Limb (tissue), 2 donors: Measurements from ENCODE around the gene S100A2.
"Not testable (repeated sequence)": the region's sequence is repeated elsewhere in the genome, so short reads cannot be mapped to it uniquely, and the experiment has no call there.

Source experiments
- DNase-seq, 2 donors: peaks; one replicate each; pipeline ENCODE4 v3.0.0-alpha.2; 2016; ENCODE audit errors: extremely low spot score in 2 of 2

The S100A2 gene

DNA sequence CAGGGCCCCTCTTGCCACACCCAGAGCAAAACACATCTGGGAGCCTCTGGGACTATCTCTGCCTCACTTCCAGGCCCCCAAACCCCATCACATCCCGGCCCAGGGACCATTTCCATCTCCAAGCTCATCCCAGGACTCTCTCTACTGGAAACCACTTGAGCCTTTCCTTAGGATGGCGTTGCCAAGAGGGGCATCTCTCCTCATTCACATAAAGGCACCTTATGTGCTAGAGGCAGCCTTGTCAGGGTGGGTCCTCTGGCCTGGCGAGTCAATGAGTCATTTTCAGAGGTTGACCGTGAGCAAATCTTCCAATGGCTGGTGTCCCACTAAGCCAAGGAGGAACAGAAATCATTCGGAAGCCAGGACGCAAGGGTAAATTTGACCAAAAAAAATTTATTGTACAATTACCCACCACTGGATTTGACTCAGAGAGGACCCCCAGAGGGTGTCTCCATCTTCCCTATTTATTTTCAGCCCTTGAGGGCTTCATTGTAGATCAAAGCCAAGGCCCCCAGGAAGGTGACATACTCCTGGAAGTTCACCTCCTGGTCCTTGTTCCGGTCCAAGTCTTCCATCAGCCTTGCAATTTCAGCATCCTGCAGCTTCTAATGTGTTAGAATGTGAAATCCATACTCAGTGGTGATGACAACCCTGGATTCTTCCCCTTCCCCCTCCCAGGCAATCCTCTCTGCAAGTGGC lies 31.3 kb downstream of the S100A2 start:
- DNase-seq, result no peak

DNA sequence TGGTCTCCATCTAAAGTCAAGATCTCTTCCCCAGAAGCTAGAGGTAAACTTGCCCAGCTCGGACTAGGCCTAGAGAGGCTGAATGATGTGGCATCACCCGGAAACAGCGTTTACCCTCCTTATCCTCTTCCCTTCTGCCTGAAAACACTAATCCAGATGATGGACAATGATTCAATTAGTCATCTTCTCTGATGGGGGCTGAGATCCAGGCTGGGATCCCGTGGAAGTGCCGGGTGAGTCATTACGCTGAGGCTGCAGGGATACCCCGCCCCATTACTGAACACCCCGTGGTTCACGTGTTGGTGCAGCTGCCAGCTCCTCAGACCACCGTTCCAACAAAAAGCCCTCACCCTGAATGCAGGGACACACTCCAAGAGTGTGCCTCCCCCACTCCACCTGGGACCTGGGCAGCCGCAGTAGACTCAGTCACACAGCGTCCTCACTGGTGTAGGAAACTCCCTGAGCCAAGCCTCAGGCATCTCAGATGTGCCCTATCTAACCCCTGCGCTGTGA lies 31.9 kb downstream of the S100A2 start:
- no peak for DNase-seq

DNA sequence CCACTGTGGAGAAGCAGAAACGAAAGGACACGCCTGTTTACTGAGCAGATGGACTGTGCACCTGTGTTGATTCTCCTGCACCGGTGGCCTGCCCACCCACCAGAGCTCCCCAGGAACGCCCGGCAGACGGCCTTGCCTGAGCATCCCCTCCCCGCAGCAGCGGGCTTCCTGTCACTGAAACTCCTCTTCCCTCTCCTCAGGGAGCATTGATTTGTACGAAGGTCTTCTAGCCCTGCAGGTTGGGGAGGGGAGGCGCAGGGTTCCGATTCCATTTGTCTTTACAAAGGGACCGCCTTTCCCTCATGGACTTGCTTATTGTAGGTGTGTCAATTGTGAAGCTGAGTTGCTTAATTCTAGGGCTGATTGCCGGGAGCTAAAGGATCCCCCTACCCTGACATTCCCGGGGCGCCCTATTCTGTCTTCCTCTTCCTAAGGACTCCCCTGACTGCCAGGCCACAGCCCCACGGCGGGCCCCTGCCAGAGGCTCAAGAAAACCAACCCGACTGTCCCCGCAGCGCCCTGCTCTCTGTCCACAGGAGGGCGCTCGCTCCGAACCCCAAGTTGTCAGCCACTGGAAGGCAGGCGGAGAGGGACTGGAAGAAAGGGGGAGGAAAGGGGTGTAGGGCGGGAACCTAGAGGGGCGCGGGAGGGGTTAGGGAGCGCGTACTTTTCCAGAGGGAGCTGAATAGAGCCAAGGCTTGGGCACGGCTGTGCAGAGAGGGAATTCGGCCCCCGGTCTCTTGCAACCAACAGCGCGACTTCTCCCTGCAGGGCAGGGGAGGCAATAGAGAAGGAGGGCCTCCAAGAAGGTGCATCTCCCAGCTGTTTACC lies 32.7 kb downstream of the S100A2 start:
- peak; percentile 85 to 89 for DNase-seq

DNA sequence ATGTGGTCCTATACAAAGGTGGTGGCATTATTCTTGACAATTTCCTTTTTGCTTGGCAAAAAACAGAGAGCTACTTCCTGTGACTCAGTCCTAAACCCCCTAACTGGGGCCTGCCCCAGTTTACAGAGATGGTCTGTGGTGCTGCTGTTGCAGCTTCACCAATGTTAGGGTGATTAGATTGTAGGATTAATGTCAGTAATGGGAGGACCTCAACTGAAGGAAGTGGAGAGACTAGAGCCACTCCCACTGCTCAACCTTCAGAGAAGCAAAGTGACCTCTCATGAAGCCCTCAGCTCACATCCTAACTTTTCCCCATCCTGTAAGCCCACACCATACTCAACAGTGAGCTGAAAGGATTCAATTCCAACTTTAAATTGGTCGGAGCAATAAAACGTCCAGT lies 33.5 kb downstream of the S100A2 start:
- DNase-seq, result no peak

DNA sequence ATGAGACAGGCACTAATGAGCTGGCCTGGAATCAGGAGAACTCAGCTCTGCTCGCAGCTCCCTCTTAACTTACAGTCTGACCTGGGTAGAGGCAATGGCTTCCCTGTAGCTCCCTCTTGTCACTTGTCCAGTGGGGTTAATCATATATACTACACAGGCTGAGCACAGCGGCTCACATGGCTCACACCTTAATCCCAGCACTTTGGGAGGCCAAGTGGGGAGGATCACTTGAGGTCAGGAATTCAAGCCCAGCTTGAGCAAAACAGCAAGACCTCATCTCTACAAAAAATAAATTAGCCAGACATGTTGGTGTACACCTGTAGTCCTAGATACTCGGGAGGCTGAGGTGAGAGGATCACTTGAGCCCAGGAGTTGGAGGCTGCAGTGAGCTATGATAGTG lies 34.0 kb downstream of the S100A2 start:
- DNase-seq, result no peak

DNA sequence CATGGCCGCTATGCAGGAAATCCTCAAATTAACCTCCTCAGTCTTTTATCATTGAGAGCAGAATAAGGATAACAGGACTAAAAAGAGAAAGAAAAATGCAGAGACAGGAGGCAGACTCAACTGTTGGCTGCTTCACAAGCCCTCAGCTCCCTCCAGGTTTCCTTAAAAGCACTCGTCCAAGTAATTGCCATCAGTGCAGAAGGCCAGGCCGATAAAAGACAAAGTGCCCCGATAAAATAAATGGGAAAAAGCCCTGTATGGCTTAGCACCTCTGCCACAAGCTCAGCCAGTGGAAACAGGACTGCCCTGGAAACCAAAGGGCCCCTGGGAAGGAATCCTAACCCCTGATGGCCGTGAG lies 38.0 kb downstream of the S100A2 start:
- no peak for DNase-seq

DNA sequence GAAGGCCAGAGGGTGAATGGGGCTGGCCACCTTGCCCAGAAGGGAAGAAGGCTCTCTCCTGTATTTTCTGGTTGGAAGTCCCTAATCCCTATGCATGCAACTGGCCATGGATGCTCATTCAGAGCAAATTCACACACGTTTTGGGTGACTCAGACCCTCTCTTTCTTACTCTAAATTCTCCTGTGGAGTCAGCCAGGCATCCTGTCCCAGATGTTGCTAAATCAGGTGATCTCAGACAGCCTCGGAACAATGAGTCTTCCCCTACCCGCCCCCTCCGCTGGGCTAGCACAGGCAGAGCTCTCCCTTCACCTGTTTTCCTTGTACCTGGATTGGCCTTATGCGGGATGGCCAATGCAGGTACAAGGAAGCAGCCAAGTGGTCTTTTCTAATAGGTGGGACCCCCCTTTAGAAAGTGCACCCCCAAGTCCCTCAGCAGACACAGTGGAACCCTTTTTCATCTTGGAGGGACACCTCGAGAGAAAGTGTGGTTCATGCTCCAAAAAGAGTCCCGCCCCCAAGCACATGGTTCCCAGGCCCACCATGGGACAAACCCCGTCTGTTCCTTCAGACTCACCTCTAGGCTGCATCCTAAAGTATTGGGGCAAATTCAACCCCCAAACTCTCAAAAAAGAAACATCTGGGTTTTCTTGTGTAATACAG lies 38.5 kb downstream of the S100A2 start:
- DNase-seq, result no peak

DNA sequence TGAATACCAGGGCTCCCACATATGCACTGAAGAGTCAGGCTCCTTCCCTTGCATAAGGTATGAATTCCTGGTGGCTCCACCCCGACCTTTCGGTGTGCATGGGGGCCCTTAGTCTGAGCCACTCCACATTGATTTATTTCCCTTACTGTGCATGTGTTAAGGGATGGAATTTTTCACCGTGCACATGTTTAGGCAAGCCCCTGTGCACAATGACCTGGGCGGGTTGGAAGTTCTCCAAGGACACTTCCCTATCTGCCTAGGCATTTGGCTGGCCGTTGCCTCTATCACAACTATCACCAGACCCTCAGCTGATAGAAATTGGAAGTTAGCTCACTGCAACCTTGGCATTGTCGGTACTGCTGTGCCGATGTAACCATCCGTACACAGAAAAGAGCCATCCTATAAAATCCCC lies 39.5 kb downstream of the S100A2 start:
- no peak for DNase-seq

DNA sequence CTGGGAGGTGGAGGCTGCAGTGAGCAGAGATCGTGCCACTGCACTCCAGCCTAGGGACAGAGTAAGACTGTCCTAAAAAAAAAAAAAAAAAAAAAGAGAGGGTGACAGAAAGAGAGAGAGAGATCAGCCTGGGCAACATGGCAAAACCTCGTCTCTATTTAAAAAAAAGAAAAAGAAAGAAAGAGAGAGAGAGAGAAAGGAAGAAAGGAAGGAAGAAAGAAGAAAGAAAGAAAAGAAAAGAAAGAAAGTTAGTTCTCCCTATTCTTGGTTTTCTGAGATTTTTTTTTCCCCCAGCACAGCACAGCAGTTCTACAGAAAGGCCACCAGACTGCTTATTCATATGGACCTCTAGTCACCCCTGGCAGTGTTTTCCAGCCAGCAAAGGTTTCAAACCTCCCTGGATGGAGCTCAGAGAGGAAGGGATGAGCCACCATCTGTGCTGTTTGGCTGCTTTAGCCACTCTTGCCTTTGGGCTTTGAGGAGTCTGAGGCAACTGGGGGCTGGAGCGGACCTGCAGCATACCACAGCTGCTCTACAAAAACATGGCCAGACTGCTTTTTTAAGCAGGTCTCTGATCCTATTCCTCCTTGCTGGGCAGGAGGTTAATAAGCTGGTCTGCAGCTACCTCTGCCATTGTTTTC lies 40.4 kb downstream of the S100A2 start:
- no peak for DNase-seq

DNA sequence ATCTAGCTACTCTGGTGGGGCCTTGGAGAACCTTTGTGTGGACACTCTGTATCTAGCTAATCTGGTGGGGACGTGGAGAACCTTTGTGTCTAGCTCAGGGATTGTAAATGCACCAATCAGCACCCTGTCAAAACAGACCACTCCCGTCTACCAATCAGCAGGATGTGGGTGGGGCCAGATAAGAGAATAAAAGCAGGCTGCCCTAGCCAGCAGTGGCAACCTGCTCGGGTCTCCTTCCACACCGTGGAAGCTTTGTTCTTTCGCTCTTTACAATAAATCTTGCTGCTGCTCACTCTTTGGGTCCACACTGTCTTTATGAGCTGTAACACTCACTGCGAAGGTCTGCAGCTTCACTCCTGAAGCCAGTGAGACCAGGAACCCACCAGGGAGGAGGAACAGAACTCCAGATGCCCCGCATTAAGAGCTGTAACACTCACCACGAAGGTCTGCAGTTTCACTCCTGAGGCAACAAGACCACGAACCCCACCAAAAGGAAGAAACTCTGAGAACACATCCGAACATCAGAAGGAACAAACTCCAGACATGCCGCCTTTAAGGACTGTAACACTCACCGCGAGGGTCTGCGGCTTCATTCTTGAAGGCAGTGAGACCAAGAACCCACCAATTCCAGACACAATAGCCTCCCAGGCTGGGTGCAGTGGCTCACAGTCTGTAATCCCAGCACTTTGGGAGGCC lies 43.1 kb downstream of the S100A2 start:
- not testable (repeated sequence) for DNase-seq

DNA sequence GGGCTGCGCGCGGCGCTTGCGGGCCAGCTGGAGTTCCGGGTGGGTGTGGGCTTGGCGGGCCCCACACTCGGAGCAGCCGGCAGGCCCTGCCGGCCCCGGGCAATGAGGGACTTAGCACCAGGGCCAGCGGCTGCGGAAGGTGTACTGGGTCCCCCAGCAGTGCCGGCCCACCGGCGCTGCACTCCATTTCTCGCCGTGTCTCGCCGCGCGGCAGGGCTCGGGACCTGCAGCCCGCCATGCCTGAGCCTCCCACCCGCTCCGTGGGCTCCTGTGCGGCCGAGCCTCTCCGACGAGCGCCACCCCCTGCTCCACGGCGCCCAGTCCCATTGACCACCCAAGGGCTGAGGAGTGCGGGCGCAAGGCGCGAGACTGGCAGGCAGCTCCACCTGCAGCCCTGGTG lies 43.8 kb downstream of the S100A2 start:
- not testable (repeated sequence) for DNase-seq

DNA sequence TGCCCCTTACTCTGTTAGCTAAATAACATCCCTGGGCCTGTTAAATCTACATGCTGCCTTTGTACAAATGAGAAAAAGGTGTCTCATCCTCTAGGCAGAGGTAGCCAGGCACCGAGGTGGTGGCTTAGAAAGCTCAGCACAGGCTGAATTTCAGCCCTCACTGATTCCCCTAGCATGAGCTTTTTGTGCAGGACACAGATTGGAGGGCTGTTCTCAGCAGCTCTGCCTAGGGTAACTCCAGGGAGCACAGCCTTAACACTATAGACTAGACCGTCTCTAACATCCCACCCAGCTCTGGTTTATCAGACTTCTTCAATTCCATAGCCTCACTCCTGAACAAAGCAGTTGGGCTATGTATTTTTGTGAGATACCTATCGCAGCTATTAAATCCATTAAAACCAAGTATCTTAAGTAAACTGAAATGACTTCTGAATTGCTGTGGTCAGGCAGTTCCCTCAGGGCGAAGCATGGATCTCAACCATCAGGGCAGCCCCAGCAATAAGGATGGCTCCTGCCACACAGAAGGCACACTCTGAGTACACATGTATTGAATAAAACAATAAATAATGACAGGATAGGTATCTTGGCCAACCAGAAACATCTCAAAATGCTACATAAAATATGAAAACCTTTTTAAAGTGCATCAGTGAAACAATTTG lies 44.7 kb downstream of the S100A2 start:
- DNase-seq, result no peak

DNA sequence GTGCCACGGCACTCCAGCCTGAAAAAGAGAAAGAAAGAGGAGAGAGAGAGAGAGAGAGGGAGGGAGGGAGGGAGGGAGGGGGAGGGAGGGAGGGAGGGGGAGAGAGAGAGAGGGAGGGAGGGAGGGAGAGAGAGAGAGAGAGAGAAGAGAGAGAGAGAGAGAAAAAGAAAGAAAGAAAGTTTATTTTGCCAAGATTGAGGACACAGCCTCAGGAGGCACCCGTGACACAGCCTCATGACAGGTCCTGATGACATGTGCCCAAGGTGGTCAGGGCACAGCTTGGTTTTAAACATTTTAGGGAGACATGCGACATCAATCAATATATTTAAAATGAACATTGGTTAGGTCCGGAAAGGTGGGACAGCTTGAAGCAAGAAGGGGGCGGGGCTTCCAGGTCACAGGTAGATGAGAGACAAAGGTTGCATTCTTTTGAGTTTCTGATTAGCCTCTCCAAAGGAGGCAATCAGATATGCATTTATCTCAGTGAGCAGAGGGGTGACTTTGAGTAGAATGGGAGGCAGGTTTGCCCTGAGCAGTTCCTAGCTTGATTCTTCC lies 45.4 kb downstream of the S100A2 start:
- DNase-seq, result not testable (repeated sequence)

DNA sequence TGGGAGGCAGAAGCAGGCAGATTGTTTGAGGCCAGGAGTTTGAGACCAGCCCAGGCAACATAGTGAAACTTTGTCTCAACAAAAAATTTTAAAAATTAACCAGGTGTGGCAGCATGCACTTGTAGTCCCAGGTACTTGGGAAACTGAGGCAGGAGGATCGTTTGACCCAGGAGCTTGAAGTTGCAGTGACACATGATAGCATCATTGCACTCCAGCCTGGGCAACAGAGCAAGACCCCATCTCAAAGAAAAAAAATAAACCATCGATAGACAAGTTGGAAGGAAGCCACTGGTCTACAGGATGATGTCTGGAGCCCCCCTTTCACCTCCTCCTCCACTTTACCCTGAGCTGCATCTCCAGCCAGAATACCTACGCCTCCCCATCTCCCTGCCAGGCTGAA lies 46.4 kb downstream of the S100A2 start:
- DNase-seq, result no peak

DNA sequence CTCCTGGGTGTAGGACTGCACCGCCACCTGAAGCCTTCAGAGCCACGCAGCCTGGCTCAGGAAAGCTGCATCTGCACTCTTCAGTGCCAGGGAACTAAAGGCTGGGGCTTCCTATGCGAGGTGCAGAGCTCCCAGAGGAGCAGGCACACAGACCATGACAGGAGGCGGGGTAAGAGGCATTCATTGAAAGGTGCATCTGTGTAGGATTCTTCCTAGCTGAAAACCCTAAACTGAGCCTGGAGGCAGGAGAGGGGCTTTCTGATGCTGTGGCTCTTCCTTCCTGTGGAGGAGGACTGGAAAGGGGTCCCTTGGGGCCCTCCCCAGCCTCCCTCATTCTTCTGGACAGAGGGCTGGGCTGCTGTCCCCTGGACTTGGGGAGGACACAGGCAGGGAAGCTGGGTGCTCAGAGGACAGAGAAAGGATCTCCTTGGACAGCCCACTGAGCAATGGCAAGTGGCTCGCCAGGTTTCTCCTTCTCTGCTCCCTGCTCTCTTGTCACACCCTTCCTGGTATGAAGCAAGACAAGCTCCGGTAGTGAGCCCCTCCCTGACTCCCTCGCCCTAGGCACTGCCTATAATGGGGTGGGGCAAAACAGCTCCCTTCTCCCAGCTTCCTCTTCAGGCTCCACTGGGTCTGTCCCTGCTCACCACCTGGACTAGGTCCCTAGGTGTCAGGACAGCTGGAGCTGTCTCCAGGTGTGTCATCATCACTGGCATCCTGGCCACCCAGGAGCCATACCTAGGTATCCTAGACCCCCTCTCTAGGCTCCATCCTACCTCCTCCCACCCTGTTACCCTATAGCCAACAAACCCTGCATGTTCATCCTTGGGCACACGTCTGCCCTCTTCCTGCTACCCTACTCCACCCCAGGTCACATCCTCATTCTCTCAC lies 49.9 kb downstream of the S100A2 start:
- no peak for DNase-seq

DNA sequence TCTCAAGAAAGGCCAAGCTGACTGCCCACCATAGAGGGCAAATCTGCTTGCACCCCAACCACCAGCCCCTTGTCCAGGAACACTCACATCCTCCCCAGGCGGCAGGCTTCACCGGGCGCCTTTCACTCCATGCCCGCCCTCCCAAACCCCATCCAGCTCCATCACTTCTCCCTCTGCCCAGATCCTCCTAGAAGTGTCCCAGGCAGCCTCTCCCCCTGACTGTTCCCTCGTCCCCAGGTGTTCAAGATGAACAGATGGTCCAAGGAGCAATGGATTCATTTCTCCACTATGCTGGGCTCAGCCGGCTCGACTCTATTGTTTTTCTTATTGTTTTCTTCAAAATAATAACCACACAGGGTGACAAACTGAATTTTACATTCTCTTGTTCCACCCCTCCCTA lies 52.0 kb downstream of the S100A2 start:
- no peak for DNase-seq

DNA sequence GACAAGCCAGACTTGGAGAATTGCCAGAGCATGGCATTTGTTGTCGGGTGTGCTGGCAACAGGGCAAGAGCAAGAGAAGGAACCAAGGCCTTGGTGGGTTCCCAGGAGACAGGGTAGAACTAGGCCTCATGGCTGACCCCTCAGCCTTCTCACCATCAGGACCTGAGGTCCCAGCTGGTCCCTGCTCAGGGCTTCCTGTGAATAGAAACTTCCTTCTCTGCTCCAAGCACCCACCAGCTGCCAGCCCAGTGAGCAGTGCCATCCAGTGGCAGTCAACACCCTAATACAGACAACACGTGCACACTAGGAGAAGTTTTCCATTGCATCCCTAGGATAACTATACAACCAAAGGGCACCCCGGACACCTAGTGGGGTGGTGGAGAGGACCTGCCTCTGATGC lies 52.6 kb downstream of the S100A2 start:
- no peak for DNase-seq
